Erythroblast (primary cell): ENCODE results near the gene LMAN2L.

Source experiments
- GATA1 ChIP-seq: IDR thresholded peaks from 2 replicates; pipeline ENCODE4 v1.6.1; 2011; ENCODE audit warnings: low read depth, mild to moderate bottlenecking, control low read depth, low read length, moderate library complexity
- POLR2A ChIP-seq: IDR thresholded peaks from 2 replicates; pipeline ENCODE4 v1.6.1; 2011; ENCODE audit warnings: mild to moderate bottlenecking, low read length

DNA sequence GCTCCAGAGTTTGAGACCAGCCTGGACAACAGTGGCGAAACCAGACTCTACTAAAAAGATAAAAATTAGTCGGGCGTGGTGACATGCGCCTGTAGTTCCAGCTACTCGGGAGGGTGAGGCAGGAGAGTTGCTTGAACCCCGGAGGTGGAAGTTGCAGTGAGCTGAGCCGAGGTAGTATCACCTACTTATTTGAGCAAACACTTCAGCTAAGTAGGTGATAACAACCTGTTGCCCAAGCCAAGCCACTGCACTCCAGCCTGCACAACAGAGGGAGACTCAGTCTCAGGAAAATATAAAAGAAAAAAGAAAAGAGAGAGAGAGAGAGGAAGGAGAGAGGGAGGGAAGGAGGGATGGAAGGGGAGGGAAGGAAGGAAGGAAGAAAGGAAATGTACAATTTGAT, 76.0 kb downstream of the LMAN2L start:
- TF ChIP-seq POLR2A (no peak), GATA1 (no peak)
